Right lobe of liver (tissue), 6 donors: ENCODE measurements around the gene TWF2. TPM values are rescaled to one million over a fixed set of nuclear protein-coding genes. Genes with fewer than 3 reads are reported as not detected.

ENCODE experiments used
- ATAC-seq, 4 donors: fragments of 200-7000 bp; cut with Tn5 transposase; one replicate each; pipeline ENCODE4 v1.9.1; 2020; ENCODE audit warnings: mild to moderate bottlenecking in 4 of 4, moderate library complexity in 4 of 4
- DNase-seq, 3 donors: peaks; one replicate each; pipeline ENCODE4 v3.0.0-alpha.2; 2020
- H3K27ac ChIP-seq, 3 donors: fragments of 200-600 bp; one replicate each; pipeline ENCODE4 v1.8.0; 2022
- H3K27me3 ChIP-seq, 2 donors: fragments of 200-600 bp; one replicate each; pipeline ENCODE4 v1.8.0; 2022
- H3K36me3 ChIP-seq, 4 donors: fragments of 200-600 bp; sonication (generic) in 1 of 4; one replicate each; pipeline versions ENCODE4 v1.5.1 to v1.8.0; 2017 to 2022; ENCODE audit warnings: control low read depth in 1 of 4
- H3K4me1 ChIP-seq, 4 donors: fragments of 200-600 bp; sonication (generic) in 1 of 4; one replicate each; pipeline versions ENCODE4 v1.5.1 to v1.8.0; 2017 to 2022; ENCODE audit warnings: control low read depth in 1 of 4
- H3K4me3 ChIP-seq, 3 donors: fragments of 200-600 bp; one replicate each; pipeline ENCODE4 v1.8.0; 2022
- H3K9me3 ChIP-seq, 4 donors: fragments of 200-600 bp; sonication (generic) in 1 of 4; one replicate each; pipeline versions ENCODE4 v1.5.1 to v1.8.0; 2017 to 2022; ENCODE audit warnings: control low read depth in 1 of 4
- CTCF ChIP-seq, 4 donors: fragments of 200-600 bp in 3 of 4; fragments of 450-650 bp in 1 of 4; IDR thresholded peaks; one replicate each; pipeline versions ENCODE4 v1.5.1 to v1.8.0; 2016 to 2022; ENCODE audit warnings: antibody characterized with exemption in 4 of 4, mild to moderate bottlenecking in 2 of 4
- POLR2A ChIP-seq: fragments of 450-650 bp; IDR thresholded peaks from one replicate; pipeline ENCODE4 v1.6.1; 2017; ENCODE audit warnings: antibody characterized with exemption, mild to moderate bottlenecking
- WGBS: methylation state at CpG from one replicate; pipeline ENCODE4 v1.1.6; 2018; ENCODE audit warnings: low coverage, low lambda C conversion rate; ENCODE audit not compliant: insufficient coverage; ENCODE audit errors: missing lambda C conversion rate; 5-methylcytosine and 5-hydroxymethylcytosine counted together
- intact Hi-C, 2 donors: fragments of 100-400 bp; cut with DNase I; formaldehyde crosslinking; loops; one replicate each; pipeline versions ENCODE4 v1.11.2 to v1.14.1; 2022
- total RNA-seq, 6 experiments: library from RNA; depleted of rRNA in 2 of 6; stranded (reverse); fragments of >200 nt in 2 of 6; fragmentation: NEBNext Ultra II Directional in 3 of 6; extraction: Animal tissue kit (Norgen Biotek cat#: 25700) in 3 of 6; gene quantifications; one replicate each; pipeline versions ENCODE4 v1.1.0 to v1.2.4, GENCODE V29; 2016 to 2023
- donor health status: DM: no; HTN: yes; CAD: no.
- donor health status: DM: no; HTN: no; CAD: no.
- donor health status: DM: no; HTN: no; CAD: no.
- donor health status: DM: no; HTN: yes; CAD: no.
- donor health status: DM: no; HTN: yes; CAD: no.

TWF2 gene
- total RNA-seq, 6 experiments from 2014 or later: 12.9 to 34.4 (median 23.7) TPM

GRCh38 chr3:52228266-52228665 lies 10.7 kb downstream of the TWF2 start:
- WGBS: no CpG with 5 or more reads among the region's 10 CpGs
- Histone ChIP-seq H3K27me3 (no peaks in the 10 kb centered on the region), H3K27ac (no peak overlapping the region), H3K36me3 (peaks cover 10 to 33% (median 14%) of the 10 kb centered on the region in 4 donors), H3K4me1 (peaks cover 0 to 19% (median 6%) of the 10 kb centered on the region in 4 donors), H3K9me3 (no peaks in the 10 kb centered on the region), H3K4me3 (no peak overlapping the region)
- DNase-seq: no peak
- no peak for ATAC-seq
- intact Hi-C loops: loop anchor here in 1 of 2 donors (5.0 kb wide), 1 partner anchor 104 kb away; no protein-coding TSS in a partner anchor
- TF ChIP-seq CTCF (IDR thresholded peaks at IDR 0.05) (no peak), POLR2A (no peak)

- Histone ChIP-seq H3K27me3 (no peaks in the 10 kb centered on the region), H3K9me3 (no peaks in the 10 kb centered on the region), H3K27ac (no peak overlapping the region), H3K4me1 (peaks cover 0 to 14% (median 2%) of the 10 kb centered on the region in 4 donors), H3K36me3 (peaks cover 10 to 33% (median 14%) of the 10 kb centered on the region in 4 donors), H3K4me3 (no peak overlapping the region)
- ATAC-seq (no peak), DNase-seq (no peak)
- intact Hi-C loops: loop anchor here in 1 of 2 donors (5.0 kb wide), 1 partner anchor 105 kb away; no protein-coding TSS in a partner anchor
- 66% methylated on average over 3 of the region's 7 CpGs for WGBS
- TF ChIP-seq POLR2A (no peak), CTCF (IDR thresholded peaks at IDR 0.05) (no peak)
These were observed 11.2 kb downstream of the TWF2 start for GRCh38 chr3:52227766-52228165.

- TF ChIP-seq CTCF (IDR thresholded peaks at IDR 0.05): no peak
- TF ChIP-seq POLR2A: no peak
- DNase-seq (no peak), ATAC-seq (no peak)
- Histone ChIP-seq H3K36me3 (peaks cover 10 to 33% (median 14%) of the 10 kb centered on the region in 4 donors), H3K27me3 (no peaks in the 10 kb centered on the region), H3K9me3 (no peaks in the 10 kb centered on the region), H3K4me1 (peaks cover 0 to 8% (median 0%) of the 10 kb centered on the region in 4 donors), H3K4me3 (no peak overlapping the region), H3K27ac (no peak overlapping the region)
- WGBS: no CpG with 5 or more reads among the region's 4 CpGs
- intact Hi-C loops: loop anchor here in 1 of 2 donors (5.0 kb wide), 1 partner anchor 105 kb away; no protein-coding TSS in a partner anchor
These were observed 11.8 kb downstream of the TWF2 start for GRCh38 chr3:52227117-52227516.

GRCh38 chr3:52226229-52226817 lies 12.6 kb downstream of the TWF2 start:
- Histone ChIP-seq H3K9me3 (no peaks in the 10 kb centered on the region), H3K4me1 (peaks cover 0 to under 1% (median 0%) of the 10 kb centered on the region in 4 donors), H3K4me3 (no peak overlapping the region), H3K36me3 (peaks cover 9 to 32% (median 14%) of the 10 kb centered on the region in 4 donors), H3K27me3 (no peaks in the 10 kb centered on the region), H3K27ac (no peak overlapping the region)
- intact Hi-C loops: loop anchor here in 1 of 2 donors (5.0 kb wide), 1 partner anchor 106 kb away; no protein-coding TSS in a partner anchor
- DNase-seq (no peak), ATAC-seq (no peak)
- WGBS: 83% methylated on average over 4 of the region's 5 CpGs
- no peak for TF ChIP-seq POLR2A
- no peak for TF ChIP-seq CTCF (IDR thresholded peaks at IDR 0.05)
